Sigmoid colon (tissue), 7 donors: ENCODE data around the gene OR6C70. TPM values are rescaled to one million over a fixed set of nuclear protein-coding genes. Genes with fewer than 3 reads are reported as not detected.
"Not testable (repeated sequence)": the region's sequence is repeated elsewhere in the genome, so short reads cannot be mapped to it uniquely, and the experiment has no call there.

Source experiments
- DNase-seq: peaks from one replicate; pipeline ENCODE4 v3.0.0-alpha.2; 2019
- H3K27ac ChIP-seq, 4 donors: fragments of 200-600 bp; sonication (generic); one replicate each; pipeline ENCODE4 v1.5.1; 2016 to 2019; ENCODE audit warnings: mild to moderate bottlenecking in 1 of 4
- H3K27me3 ChIP-seq, 3 donors: fragments of 200-600 bp; sonication (generic); one replicate each; pipeline ENCODE4 v1.5.1; 2019; ENCODE audit warnings: mild to moderate bottlenecking in 1 of 3
- H3K36me3 ChIP-seq, 4 donors: fragments of 200-600 bp; sonication (generic); one replicate each; pipeline ENCODE4 v1.5.1; 2016 to 2019
- H3K4me1 ChIP-seq, 4 donors: fragments of 200-600 bp; sonication (generic); one replicate each; pipeline ENCODE4 v1.5.1; 2017 to 2019
- H3K4me3 ChIP-seq, 4 donors: fragments of 200-600 bp; sonication (generic); one replicate each; pipeline ENCODE4 v1.5.1; 2017 to 2019; ENCODE audit warnings: mild to moderate bottlenecking in 2 of 4, moderate library complexity in 1 of 4
- H3K9me3 ChIP-seq, 4 donors: fragments of 200-600 bp in 3 of 4; sonication (generic) in 3 of 4; one replicate each; pipeline versions ENCODE4 v1.5.1 to v1.6.1; 2013 to 2019
- CTCF ChIP-seq, 4 experiments: fragments of 450-650 bp in 3 of 4; fragments of 200-600 bp in 1 of 4; IDR thresholded peaks; one replicate each; pipeline ENCODE4 v1.5.1; 2016 to 2019; ENCODE audit warnings: antibody characterized with exemption in 4 of 4, mild to moderate bottlenecking in 3 of 4, moderate library complexity in 2 of 4
- EP300 ChIP-seq, 4 donors: sonication (generic); formaldehyde crosslinking; IDR thresholded peaks; one replicate each; pipeline ENCODE4 v1.6.1; 2017; ENCODE audit warnings: antibody characterized with exemption in 4 of 4
- POLR2A ChIP-seq, 2 donors: fragments of 450-650 bp; IDR thresholded peaks; one replicate each; pipeline ENCODE4 v1.6.1; 2016; ENCODE audit warnings: antibody characterized with exemption in 2 of 2, mild to moderate bottlenecking in 2 of 2, moderate library complexity in 2 of 2
- POLR2AphosphoS5 ChIP-seq, 4 donors: sonication (generic); formaldehyde crosslinking; IDR thresholded peaks; one replicate each; pipeline ENCODE4 v1.6.1; 2017; ENCODE audit warnings: antibody characterized with exemption in 4 of 4
- WGBS, 2 donors: extraction: QIAGEN DNeasy Blood & Tissue Kit; methylation state at CpG; one replicate each; pipeline ENCODE4 v1.1.7; 2013; 5-methylcytosine and 5-hydroxymethylcytosine counted together
- intact Hi-C: fragments of 100-400 bp; cut with DNase I; formaldehyde crosslinking; loops from one replicate; pipeline ENCODE4 v1.15.1; 2023
- polyA plus RNA-seq, 3 donors: library from polyadenylated mRNA; stranded (reverse); fragments of 200-250 nt; gene quantifications; one replicate each; pipeline ENCODE4 v1.2.3, GENCODE V29; 2013
- total RNA-seq, 4 donors: library from RNA; depleted of rRNA; stranded (reverse); fragments of >200 nt; gene quantifications; one replicate each; pipeline ENCODE4 v1.1.0, GENCODE V29; 2016
- donor health status: healthy with polysubstance abuse.
- donor health status: Bipolar disorder and iron deficiency.
- donor health status: healthy.

The OR6C70 gene
- total and polyA plus RNA-seq, 7 donors, result not detected

DNA sequence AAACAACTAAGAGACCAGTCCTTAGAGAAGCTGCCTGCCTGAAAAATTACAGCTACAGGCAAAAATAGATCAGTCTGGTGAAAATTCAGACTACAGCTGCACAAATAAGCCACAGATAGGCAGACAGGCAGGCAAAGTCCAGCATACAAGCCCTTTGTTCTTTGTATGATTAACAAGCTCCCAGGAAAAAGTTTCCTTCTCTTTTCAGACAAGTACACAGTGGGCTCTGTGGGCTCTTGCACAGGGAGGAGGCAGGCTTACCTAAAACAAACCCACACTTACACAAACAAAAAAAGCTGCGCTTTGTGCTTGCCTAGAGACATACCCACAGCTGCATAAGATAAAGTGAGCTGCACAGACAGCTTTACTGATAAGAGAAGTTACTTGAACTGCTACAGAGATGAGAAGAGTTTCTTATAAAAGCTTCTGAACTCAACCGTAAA lies 29.9 kb upstream of the OR6C70 start:
- TF ChIP-seq EP300 (IDR thresholded peaks at IDR 0.05), result no peak
- TF ChIP-seq CTCF (IDR thresholded peaks at IDR 0.05), result no peak
- DNase-seq, result no peak
- H3K4me3 ChIP-seq, result no peak overlapping the region
- H3K4me1 ChIP-seq, result no peaks in the 10 kb centered on the region
- no peaks in the 10 kb centered on the region for H3K36me3 ChIP-seq
- H3K9me3 ChIP-seq, result no peaks in the 10 kb centered on the region
- 9 to 20% methylated on average over 2 of the region's 2 CpGs for WGBS, 2 donors
- intact Hi-C loops, result no loop called here
- no peaks in the 10 kb centered on the region for H3K27me3 ChIP-seq
- H3K27ac ChIP-seq, result no peak overlapping the region

DNA sequence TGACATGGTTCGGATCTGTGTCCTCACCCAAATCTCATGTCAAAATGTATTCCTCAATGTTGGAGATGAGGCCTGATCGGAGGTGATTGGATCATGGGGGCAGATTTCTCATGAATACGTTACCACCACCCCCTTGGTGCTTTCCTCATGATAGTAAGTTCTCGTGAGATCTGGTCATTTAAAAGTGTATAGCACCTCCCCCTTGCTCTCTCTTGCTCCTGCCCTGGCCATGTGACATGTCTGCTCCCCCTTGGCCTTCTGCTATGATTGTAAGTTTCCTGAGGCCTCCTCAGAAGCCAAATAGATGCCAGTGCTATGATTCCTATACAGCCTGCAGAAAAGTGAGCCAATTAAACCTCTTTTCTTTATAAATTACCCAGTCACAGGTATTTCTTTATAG lies 29.3 kb upstream of the OR6C70 start:
- intact Hi-C loops, result no loop called here
- H3K9me3 ChIP-seq, result no peaks in the 10 kb centered on the region
- H3K27me3 ChIP-seq, result no peaks in the 10 kb centered on the region
- H3K27ac ChIP-seq, result no peak overlapping the region
- 77 to 86% methylated on average over 4 of the region's 4 CpGs for WGBS, 2 donors
- no peak overlapping the region for H3K4me3 ChIP-seq
- H3K36me3 ChIP-seq, result no peaks in the 10 kb centered on the region
- DNase-seq, result no peak
- no peaks in the 10 kb centered on the region for H3K4me1 ChIP-seq
- TF ChIP-seq POLR2A (IDR thresholded peaks at IDR 0.05) (no peak), EP300 (IDR thresholded peaks at IDR 0.05) (no peak), POLR2AphosphoS5 (IDR thresholded peaks at IDR 0.05) (no peak), CTCF (IDR thresholded peaks at IDR 0.05) (no peak)

- H3K36me3 ChIP-seq, result no peaks in the 10 kb centered on the region
- no peak for DNase-seq
- no peaks in the 10 kb centered on the region for H3K27me3 ChIP-seq
- no peak for TF ChIP-seq POLR2A (IDR thresholded peaks at IDR 0.05)
- no peak for TF ChIP-seq EP300 (IDR thresholded peaks at IDR 0.05)
- no peak for TF ChIP-seq CTCF (IDR thresholded peaks at IDR 0.05)
- TF ChIP-seq POLR2AphosphoS5 (IDR thresholded peaks at IDR 0.05), result no peak
- H3K27ac ChIP-seq, result no peak overlapping the region
- intact Hi-C loops, result no loop called here
- H3K4me1 ChIP-seq, result no peaks in the 10 kb centered on the region
- H3K9me3 ChIP-seq, result no peaks in the 10 kb centered on the region
- H3K4me3 ChIP-seq, result no peak overlapping the region
- 87 to 93% methylated on average over 5 of the region's 5 CpGs for WGBS, 2 donors
Observed at GRCh38 chr12:55495490-55495889, 25.6 kb upstream of the OR6C70 start.

GRCh38 chr12:55492078-55492477 lies 22.1 kb upstream of the OR6C70 start, which contains the start of gene OR6C68:
OR6C68 (plus strand) TSS chr12:55492378; CDS start chr12:55492378, 0 bp downstream.
- H3K9me3 ChIP-seq, result no peaks in the 10 kb centered on the region
- H3K27ac ChIP-seq, result no peak within 1 kb of the TSS
- no peak for TF ChIP-seq EP300 (IDR thresholded peaks at IDR 0.05)
- TF ChIP-seq POLR2A (IDR thresholded peaks at IDR 0.05), result no peak
- TF ChIP-seq CTCF (IDR thresholded peaks at IDR 0.05), result no peak
- no peak for TF ChIP-seq POLR2AphosphoS5 (IDR thresholded peaks at IDR 0.05)
- 67 to 81% methylated on average over 2 of the region's 2 CpGs for WGBS, 2 donors
- intact Hi-C loops, result no loop called here
- no peak for DNase-seq
- no peaks in the 10 kb centered on the region for H3K36me3 ChIP-seq
- H3K27me3 ChIP-seq, result no peaks in the 10 kb centered on the region
- no peak within 1 kb of the TSS for H3K4me3 ChIP-seq
- no peaks in the 10 kb centered on the region for H3K4me1 ChIP-seq

- H3K27ac ChIP-seq, DNase-seq, H3K4me1 ChIP-seq, H3K4me3 ChIP-seq, H3K27me3 ChIP-seq, H3K9me3 ChIP-seq, intact Hi-C loops, H3K36me3 ChIP-seq: not testable (repeated sequence)
- 71 to 79% methylated on average over 13 of the region's 13 CpGs for WGBS, 2 donors
Observed at GRCh38 chr12:55484284-55484683, 14.3 kb upstream of the OR6C70 start.

GRCh38 chr12:55479136-55479535 lies 9.2 kb upstream of the OR6C70 start:
- H3K27me3 ChIP-seq, H3K4me1 ChIP-seq, intact Hi-C loops, H3K4me3 ChIP-seq, H3K36me3 ChIP-seq, DNase-seq, H3K9me3 ChIP-seq, H3K27ac ChIP-seq: not testable (repeated sequence)
- 91 to 94% methylated on average over 29 of the region's 29 CpGs for WGBS, 2 donors
